ENCODE measurements around the gene METRN.
A peak's percentile ranks its signal among the peaks of the same experiment; 100 is the strongest.

DNA sequence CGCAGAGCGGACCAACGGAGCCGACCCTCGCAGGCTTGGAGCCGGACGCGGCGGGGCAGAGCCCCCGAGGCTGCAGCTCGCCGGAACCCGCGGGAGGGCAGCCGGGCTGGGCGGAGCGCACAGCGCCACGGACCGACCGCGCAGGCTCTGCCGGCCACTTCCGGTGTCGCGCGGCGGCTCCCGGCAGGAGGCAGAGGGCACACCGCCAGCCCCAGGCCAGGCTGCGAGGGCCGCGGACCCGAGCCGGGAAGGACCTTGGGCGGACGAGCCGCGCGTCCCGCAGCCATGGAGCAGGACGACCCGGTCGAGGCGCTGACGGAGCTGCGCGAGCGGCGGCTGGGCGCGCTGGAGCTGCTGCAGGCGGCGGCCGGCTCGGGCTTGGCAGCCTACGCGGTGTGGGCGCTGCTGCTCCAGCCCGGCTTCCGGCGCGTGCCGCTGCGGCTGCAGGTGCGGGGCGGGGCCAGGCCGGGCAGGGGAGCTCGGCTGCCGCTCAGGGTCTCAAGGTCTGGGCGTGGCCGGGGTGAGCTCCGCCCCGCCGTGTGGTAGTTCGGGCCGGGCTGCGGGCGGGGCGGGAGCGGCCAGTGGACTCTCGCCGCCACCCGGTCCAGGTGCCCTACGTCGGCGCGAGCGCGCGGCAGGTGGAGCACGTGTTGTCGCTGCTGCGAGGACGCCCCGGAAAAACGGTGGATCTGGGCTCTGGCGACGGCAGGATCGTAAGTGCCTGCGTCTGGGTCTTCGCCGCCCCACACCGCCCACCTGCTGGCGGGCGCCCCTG is 6.3 kb downstream of the METRN start, which contains the start of gene ANTKMT:
- TF ChIP-seq, protein P1, sequence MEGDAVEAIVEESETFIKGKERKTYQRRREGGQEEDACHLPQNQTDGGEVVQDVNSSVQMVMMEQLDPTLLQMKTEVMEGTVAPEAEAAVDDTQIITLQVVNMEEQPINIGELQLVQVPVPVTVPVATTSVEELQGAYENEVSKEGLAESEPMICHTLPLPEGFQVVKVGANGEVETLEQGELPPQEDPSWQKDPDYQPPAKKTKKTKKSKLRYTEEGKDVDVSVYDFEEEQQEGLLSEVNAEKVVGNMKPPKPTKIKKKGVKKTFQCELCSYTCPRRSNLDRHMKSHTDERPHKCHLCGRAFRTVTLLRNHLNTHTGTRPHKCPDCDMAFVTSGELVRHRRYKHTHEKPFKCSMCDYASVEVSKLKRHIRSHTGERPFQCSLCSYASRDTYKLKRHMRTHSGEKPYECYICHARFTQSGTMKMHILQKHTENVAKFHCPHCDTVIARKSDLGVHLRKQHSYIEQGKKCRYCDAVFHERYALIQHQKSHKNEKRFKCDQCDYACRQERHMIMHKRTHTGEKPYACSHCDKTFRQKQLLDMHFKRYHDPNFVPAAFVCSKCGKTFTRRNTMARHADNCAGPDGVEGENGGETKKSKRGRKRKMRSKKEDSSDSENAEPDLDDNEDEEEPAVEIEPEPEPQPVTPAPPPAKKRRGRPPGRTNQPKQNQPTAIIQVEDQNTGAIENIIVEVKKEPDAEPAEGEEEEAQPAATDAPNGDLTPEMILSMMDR (IDR thresholded peaks at IDR 0.05): peak in 1 of 3 experiments; percentile 6
- TF ChIP-seq POLR2A (IDR thresholded peaks at IDR 0.05): no peak
